Measurements from ENCODE around the gene LAMA3.

LAMA3 gene

GRCh38 chr18:23945416-23946079 is 256.3 kb downstream of the LAMA3 start:
- DNase-seq, result no peak

DNA sequence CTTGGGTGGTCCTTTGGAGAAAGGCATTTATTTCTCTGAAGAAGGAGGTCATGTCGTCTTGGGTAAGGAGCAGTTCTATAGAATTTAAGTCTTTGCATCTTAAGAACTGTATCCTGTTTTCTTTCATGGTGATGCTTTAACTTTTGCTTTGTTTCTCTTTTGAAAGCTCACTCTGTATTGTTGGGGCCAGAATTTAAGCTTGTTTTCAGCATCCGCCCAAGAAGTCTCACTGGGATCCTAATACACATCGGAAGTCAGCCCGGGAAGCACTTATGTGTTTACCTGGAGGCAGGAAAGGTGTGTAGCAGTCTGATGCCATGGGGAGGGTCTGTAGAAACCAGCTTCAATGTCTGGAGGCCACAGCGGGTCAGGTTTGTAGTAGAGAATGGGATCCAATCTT is 260.6 kb downstream of the LAMA3 start:
- DNase-seq, result no peak

DNA sequence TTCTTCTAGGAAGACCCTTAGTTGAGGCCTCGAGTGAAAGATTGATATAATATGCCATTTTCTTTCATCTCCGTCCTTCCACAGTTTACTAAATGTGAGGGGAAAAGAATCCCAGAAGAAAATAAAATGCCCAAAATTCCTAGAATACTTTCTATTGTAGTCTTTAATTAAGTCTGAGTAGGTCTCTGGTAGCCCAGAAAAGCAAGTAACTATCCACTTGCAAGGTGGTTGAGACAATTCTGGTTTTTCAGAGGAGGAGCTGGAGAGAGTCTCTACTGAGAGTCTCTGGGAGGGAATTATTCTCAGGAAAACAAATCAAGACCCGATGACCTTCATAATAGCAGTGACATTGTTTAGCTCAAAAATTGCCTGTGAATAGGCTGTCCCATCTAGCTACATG is 261.4 kb downstream of the LAMA3 start:
- no peak for DNase-seq

DNA sequence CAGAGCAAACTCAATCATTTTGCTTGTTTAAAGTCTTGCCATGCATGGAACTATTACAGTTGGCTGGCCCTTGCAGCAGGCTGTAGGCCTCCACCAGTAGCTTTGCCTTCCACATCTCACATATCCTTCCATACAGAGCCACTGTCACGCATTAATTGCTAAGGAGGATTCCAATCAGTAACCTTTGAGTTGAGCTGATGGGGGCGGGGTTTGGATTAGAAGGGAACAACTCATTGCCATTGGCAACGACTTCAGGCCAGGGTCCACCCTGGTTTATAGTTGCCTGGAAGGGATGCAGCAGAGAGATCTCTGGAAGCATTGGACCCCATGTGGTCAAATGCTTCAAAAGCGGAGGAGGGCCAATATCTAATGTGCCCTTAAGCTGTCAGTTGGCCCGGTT is 262.0 kb downstream of the LAMA3 start:
- no peak for DNase-seq

DNA sequence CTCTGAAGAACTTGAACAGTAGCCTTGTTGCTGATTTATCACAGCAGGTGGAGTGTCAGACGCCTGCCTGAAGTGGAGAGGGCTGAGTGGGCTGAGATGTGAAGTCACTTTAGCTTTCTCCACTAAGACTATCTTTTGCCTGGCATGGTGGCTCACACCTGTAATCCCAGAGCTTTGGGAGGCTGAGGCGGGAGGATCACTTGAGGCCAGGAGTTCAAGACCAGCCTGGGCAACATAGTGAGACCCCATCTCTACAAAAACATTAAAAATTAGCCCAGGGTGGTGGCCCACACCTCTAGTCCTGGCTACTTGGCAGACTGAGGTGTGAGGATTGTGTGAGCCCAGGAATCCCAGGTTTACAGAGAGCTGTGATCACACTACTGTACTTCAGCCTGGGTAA is 264.7 kb downstream of the LAMA3 start:
- no peak for DNase-seq

DNA sequence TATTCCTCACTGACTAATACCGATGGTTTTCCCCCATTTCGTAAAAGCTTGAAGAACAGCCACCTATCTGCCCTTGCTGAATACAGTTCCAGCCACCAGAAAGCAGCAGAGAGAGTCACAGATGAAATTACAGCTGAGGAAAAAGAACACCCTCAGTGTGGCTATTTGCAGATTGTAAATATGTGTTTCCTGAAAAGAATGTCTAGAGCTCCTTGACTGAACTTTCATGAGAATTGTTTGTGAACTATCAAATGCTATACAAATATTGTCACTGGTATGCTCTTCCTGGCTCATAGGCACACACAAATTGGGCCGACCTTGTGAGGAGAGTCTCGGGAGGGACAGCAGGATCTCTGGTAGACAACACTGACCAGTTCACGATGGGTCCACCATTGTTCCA is 267.2 kb downstream of the LAMA3 start:
- DNase-seq, result no peak

DNA sequence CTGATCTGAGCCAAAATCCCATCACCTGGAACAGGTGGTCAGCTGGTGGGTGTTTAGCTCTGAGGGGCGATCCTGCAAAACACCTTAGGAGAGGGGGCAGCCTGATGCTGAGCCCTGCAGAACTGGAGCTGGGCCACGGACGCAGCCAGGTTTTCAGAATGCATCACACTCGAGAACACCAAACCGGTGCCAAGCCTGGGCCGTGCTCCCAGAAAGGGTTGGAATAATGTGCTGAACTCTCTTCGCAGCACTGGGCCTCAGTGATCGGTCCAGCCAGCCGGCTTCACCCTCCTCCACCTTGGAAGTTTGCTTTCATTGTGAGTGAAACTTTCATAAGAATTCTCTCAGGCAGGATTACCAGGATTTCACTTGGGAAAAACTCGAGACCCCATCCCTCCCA is 268.8 kb downstream of the LAMA3 start:
- no peak for DNase-seq

- no peak for DNase-seq
Measured at GRCh38 chr18:23963443-23964165, 274.4 kb downstream of the LAMA3 start.

DNA sequence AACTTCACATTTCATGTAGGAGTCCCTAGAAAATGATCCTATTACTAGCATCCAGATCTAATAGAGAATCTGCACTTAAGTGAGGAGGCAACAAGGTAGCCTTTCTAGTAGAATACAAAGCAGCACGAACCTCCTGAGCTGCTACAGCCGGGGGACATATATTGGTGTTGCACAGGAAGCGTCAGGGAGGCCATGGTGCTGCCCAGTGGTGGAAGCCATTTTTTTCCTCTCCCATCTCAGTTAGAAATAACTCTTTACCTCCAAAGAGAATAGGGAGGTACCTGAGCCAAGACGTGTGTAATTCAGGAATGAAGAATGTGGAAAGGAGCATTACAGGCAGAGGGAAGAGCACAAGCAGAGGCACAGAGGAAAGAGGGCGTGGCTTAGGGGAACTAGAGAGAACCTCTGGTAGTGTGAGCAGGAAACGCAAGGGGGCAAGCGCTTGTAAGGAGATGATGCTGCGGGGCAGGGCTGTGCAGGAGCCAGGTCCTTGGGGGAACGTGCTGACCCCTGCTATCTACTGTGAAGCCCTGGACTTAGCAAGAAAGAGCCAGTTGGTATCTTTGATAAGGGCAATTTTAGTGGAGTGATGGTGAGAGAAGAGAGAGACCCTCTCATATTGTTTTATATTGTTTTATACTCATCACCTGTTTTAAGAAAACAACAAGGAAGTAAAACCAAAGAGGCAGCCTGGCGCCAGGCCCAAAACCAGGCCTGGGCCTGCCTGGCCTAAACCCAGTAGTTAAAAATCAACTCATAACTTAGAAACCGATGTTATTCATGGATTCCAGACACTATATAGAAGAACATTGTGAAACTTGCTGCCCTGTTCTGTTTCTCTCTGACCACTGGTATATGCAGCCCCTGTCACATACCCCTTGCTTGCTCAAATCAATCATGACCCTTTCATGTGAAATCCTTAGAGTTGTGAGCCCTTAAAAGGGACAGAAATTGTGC is 275.3 kb downstream of the LAMA3 start:
- peak; percentile 70 for DNase-seq

DNA sequence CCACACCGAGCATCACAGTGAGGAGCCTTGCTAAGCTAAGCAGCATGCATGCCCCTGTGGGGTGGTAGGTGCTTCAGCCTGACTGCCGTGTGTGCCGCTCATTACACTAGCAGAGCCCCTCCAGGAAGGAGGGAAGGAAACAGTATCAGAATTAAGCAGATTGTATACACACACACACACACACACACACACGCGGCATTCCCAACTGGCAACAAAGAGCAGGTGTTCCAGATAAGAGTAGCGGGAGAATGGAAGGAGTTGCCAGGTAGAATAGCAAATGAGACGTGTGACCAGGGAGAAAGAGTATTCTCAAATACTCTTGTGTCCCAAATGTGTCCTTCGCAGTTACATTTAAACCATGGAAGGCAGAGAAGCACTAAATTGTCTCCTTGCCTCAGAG is 277.7 kb downstream of the LAMA3 start:
- DNase-seq, result no peak

DNA sequence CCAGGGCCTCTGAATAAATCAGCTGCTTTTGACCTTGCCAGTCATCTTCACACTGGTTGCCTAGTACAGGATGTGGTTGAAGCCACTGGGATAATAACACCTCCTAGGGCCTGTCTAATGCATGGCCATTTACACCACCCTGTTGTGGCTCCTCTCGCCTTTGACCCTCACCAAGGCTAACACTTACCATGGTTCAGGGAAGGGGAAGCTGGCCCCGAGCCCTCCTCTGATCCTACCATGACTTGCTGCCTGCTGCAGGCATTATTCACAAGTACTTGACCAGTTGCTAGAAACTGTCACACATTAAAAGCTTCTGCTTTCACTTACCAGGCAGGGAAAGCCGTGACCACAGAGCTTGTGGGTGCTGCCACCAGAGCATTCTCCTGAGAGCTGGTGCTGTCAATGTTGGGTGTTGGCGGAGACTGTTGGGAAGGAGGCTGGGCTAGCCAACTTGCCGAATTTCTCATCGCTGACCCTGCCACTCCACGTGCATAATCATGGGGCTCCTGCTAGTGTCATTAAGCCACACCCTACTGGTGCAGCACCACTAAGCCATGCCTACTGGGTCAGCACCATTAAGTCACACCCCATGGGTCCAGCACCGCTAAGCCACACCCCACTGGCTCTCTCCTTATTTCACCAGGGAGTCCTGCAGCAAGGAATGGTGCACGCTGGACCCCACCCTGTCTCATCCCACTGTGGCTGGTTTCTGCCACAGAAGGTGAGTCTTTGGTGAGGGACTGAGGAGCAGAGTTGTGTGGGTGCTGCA is 278.3 kb downstream of the LAMA3 start:
- peak; percentile 42 for DNase-seq

DNA sequence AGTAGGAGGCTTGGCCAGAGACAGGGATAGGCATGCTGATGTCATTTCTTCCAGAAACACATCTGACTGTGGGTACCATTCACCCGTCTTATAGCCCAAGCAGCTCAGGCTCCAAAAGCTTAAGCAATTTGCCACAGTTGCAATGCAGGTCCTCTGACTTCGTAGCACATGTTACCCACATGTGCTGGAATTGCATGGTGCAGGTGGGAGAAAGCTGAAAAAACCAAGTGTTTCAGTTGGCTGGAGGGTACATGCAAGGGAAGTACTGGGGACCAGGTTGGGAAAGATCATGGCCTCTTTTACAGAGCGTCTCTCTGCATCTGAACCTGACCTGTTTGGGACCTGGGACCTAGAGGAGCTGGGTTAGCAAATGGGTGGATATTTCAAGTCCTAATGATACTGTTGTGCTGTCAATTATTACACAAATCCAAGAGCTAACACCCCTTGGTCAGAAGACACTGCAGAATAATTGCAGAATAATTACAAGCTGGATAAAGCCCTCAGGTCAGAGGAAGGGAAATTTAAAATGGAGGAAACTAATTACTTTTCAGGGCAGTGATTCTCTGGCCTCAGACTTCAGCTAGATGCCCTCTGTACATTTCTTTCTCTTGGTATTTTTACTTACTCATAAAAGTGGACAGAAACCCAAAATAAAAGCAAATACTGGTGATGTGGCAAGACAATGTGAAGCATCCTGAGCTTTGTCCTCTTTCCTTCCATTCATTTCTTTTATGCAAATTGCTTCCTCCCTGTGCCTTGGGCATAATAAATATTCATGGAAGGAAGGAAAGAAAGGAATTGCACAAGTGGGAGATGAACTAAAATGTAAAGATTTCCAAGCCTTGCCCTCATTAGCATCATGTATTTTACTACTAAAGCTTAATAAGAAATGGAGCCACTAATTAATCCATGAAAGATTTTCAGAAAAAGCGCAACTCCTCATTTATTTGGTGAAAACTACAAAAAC is 279.7 kb downstream of the LAMA3 start:
- DNase-seq, result no peak

- no peak for DNase-seq
Measured at GRCh38 chr18:23969664-23970063, 280.4 kb downstream of the LAMA3 start.

GRCh38 chr18:23970161-23971096 is 281.2 kb downstream of the LAMA3 start:
- peak; percentile 84 for DNase-seq

DNA sequence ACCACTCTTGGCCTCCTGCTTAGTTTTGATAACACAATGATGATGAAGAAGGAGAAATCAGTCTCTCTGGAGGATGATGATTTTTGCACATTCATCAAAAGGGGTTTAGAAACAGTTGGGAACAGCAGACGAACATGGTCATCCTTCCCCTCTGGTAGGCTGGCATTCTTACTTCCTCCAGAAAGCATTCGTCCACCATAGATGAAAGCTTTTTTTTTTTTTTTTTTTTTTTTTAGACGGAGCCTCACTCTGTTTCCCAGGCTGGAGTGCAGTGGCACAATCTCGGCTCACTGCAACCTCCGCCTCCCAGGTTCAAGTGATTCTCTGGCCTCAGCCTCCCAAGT is 281.8 kb downstream of the LAMA3 start:
- no peak for DNase-seq

- DNase-seq, result no peak
Measured at GRCh38 chr18:23971666-23972230, 282.5 kb downstream of the LAMA3 start.

DNA sequence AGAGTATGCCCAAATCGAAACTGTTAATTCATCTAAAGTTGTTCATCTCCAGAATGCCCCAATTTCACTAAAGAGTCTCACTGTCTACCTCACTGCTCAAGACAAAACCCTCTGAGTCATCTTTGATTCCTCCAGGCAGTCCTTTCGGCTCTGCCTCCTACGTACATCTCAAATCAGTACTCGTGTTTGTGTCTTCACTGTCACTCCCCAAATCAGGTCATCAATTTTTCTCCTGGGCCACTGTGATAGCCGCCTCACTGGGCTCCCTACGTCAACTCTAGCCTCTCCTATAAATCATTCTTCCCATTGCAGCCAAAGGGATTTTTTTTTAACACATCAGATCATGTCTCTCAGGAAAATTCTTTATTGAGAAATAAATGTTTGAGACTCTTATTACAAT is 283.2 kb downstream of the LAMA3 start:
- DNase-seq, result peak; percentile 66

DNA sequence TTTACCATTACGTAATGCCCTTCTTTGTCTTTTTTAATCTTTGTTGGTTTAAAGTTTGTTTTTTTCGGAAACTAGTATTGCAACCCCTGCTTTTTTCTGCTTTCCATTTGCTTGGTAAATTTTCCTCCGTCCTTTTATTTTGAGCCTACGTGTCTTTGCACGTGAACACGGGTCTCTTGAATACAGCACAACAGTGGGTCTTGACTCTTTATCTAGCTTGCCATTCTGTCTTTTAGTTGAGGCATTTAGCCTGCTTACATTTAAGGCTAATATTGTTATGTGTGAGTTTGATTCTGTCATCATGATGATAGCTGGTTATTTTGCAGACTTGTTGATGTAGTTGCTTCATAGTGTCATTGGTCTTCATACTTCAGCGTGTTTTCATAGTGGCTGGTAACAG is 287.9 kb downstream of the LAMA3 start:
- no peak for DNase-seq

DNA sequence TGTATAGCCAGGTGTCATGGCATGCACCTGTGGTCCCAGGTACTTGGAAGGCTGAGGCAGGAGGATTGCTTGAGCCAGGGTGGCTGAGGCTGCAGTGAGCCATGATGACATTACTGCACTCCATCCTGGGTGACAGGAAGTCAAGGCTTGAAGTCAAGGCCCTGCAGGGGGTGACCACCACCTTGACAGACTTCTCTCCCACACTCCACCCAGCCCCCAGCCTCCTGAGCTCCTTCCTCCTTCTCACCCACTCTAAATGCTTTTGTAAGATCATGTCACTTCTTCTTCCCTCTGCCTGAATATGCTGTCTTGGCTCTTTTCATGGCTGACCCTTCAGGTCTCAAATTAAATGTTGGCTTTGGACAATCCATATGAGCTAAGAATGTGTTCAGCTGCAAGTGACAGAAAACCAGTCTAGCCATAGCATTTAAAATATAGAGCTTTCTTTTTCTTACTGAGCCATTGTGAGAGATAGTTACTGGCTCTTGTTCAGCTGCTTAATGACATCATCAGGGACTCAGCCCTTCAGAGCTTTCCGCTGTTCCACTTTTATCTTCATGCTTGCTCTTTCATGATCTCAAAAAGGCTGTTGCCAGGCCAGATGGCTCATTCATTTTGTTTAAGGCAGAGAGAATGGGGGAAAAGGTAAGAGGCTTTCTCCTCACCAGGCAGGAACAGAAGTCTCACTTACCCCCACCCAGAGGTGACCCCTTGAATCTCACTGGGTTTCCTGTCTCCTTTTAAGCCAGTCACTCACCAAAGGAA is 288.6 kb downstream of the LAMA3 start:
- no peak for DNase-seq
